Activated CD8-positive, alpha-beta memory T cell treated with anti-CD3 and anti-CD28 coated beads for 4 hours (primary cell): ENCODE data around the gene BIRC7.
"Not testable (repeated sequence)": the region's sequence is repeated elsewhere in the genome, so short reads cannot be mapped to it uniquely, and the experiment has no call there.

Experiments used
- DNase-seq, 2 donors: peaks; one replicate each; pipeline ENCODE4 v3.0.0-alpha.2; 2020; ENCODE audit warnings: low read depth in 2 of 2

BIRC7 gene

GRCh38 chr20:63247671-63248228 is 12.0 kb downstream of the BIRC7 start:
- no peak for DNase-seq

GRCh38 chr20:63248835-63249591 is 13.3 kb downstream of the BIRC7 start:
- DNase-seq = no peak

- no peak for DNase-seq
These were observed 14.2 kb downstream of the BIRC7 start for GRCh38 chr20:63249891-63250290.

GRCh38 chr20:63251350-63251749 is 15.6 kb downstream of the BIRC7 start:
- DNase-seq = not testable (repeated sequence)

GRCh38 chr20:63252284-63252711 is 16.6 kb downstream of the BIRC7 start:
- DNase-seq = no peak

- no peak for DNase-seq
These were observed 17.3 kb downstream of the BIRC7 start for GRCh38 chr20:63253065-63253437.

GRCh38 chr20:63253438-63254231 is 17.9 kb downstream of the BIRC7 start:
- DNase-seq = no peak

GRCh38 chr20:63254232-63254605 is 18.5 kb downstream of the BIRC7 start, which contains the start of gene NKAIN4:
TSS of gene NKAIN4 (minus strand) at chr20:63254463. CDS start at chr20:63254450, 13 bp downstream.
- no peak for DNase-seq

- DNase-seq = no peak
These were observed 19.1 kb downstream of the BIRC7 start for GRCh38 chr20:63254606-63255384.

GRCh38 chr20:63255931-63256704 is 20.4 kb downstream of the BIRC7 start:
- DNase-seq = no peak

GRCh38 chr20:63256954-63257353 is 21.2 kb downstream of the BIRC7 start:
- no peak for DNase-seq

- no peak for DNase-seq
These were observed 21.9 kb downstream of the BIRC7 start for GRCh38 chr20:63257629-63258028.

GRCh38 chr20:63258781-63259180 is 23.1 kb downstream of the BIRC7 start:
- DNase-seq = no peak

- DNase-seq = no peak
These were observed 24.2 kb downstream of the BIRC7 start for GRCh38 chr20:63259734-63260460.

GRCh38 chr20:63260521-63260920 is 24.8 kb downstream of the BIRC7 start:
- no peak for DNase-seq

GRCh38 chr20:63261060-63261794 is 25.5 kb downstream of the BIRC7 start:
- DNase-seq = no peak

GRCh38 chr20:63261795-63262528 is 26.3 kb downstream of the BIRC7 start:
- no peak for DNase-seq

- no peak for DNase-seq
These were observed 27.1 kb downstream of the BIRC7 start for GRCh38 chr20:63262836-63263235.

- no peak for DNase-seq
These were observed 28.3 kb downstream of the BIRC7 start for GRCh38 chr20:63264000-63264399.
